ENCODE data around the gene TAS2R1. TPM values are rescaled to one million over a fixed set of nuclear protein-coding genes. Genes with fewer than 3 reads are reported as not detected.

TAS2R1 gene
- total RNA-seq, 4 donors from 2014 or later = 1.3 TPM; not detected in 3

DNA sequence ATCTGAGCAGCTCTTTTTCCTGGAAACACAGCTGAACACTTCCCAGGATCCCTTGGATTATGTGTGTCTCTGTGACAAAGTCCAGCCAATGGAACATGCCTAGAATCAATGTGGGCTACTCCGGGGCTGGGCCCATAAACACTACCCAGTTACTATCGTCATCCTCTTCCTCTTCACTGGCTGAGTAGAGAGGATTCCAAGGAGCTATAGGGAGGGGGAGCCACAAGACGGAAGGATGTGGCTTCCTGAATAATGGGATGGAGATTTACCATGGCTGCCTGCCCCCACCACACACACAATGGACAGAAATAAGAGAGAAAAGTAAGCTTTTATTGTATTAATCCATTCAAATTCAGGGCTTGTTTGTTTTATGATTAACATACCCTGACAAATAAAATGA, 22.1 kb upstream of the TAS2R1 start:
- 87 to 88% methylated on average over 3 of the region's 3 CpGs for WGBS, 2 donors
- intact Hi-C loops (cut with DNase I) = no loop called here
- no peak overlapping the region for H3K27ac ChIP-seq
- no peaks in the 10 kb centered on the region for H3K36me3 ChIP-seq
- no peak for DNase-seq
- H3K4me1 ChIP-seq = no peaks in the 10 kb centered on the region
- no peak overlapping the region for H3K4me3 ChIP-seq (replicated peaks in 1 of 3)
- TF ChIP-seq, protein P1, sequence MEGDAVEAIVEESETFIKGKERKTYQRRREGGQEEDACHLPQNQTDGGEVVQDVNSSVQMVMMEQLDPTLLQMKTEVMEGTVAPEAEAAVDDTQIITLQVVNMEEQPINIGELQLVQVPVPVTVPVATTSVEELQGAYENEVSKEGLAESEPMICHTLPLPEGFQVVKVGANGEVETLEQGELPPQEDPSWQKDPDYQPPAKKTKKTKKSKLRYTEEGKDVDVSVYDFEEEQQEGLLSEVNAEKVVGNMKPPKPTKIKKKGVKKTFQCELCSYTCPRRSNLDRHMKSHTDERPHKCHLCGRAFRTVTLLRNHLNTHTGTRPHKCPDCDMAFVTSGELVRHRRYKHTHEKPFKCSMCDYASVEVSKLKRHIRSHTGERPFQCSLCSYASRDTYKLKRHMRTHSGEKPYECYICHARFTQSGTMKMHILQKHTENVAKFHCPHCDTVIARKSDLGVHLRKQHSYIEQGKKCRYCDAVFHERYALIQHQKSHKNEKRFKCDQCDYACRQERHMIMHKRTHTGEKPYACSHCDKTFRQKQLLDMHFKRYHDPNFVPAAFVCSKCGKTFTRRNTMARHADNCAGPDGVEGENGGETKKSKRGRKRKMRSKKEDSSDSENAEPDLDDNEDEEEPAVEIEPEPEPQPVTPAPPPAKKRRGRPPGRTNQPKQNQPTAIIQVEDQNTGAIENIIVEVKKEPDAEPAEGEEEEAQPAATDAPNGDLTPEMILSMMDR (IDR thresholded peaks at IDR 0.05) = no peak
- TF ChIP-seq POLR2A (IDR thresholded peaks at IDR 0.05) = no peak
- no peaks in the 10 kb centered on the region for H3K27me3 ChIP-seq
- no peaks in the 10 kb centered on the region for H3K9me3 ChIP-seq

DNA sequence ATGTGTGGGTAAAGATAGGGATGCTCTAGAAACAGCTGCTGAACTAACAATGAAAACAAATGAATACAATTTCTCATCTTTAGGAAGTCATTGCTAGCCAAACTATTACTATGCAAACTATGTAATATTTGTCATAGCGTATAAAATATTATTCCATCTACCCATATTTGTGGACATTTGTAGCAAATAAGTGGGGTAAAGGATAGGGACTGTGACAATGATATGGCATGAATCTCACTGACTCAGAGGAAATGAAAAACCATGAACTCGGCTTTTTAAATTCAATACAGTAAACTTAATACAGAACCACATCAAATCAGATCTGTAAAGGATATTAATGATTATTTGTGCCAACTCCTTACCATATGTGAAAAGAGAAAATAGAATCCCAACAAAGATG, 16.7 kb upstream of the TAS2R1 start:
- Histone ChIP-seq H3K4me3 (replicated peaks in 1 of 3) (no peak overlapping the region), H3K9me3 (no peaks in the 10 kb centered on the region), H3K27ac (no peak overlapping the region), H3K27me3 (no peaks in the 10 kb centered on the region), H3K36me3 (no peaks in the 10 kb centered on the region), H3K4me1 (no peaks in the 10 kb centered on the region)
- intact Hi-C loops (cut with DNase I) = no loop called here
- 89 to 92% methylated on average over 2 of the region's 2 CpGs for WGBS, 2 donors
- no peak for TF ChIP-seq POLR2A (IDR thresholded peaks at IDR 0.05)
- TF ChIP-seq, protein P1 (IDR thresholded peaks at IDR 0.05) = no peak
- no peak for DNase-seq

DNA sequence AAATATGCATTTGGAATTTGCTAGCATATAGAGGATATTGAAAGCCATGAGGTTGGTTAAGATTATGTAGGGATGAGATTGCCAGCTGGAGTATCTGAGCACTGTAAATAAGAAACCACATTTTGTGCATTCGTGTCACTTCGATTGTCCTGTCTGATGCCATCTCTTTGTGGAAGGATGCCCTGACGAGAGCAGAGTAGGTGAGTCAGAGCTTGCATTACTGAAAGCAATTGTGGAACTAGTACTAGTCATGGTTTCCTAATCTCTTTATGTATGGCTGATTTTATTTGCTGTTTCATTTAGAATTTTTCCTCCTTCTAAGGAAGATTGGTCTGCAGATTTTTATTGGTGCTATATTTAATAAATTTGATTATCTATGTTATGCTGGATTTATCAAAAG, 14.5 kb upstream of the TAS2R1 start:
- no peak for TF ChIP-seq POLR2A (IDR thresholded peaks at IDR 0.05)
- TF ChIP-seq, protein P1 (IDR thresholded peaks at IDR 0.05) = no peak
- Histone ChIP-seq H3K27me3 (no peaks in the 10 kb centered on the region), H3K4me3 (replicated peaks in 1 of 3) (no peak overlapping the region), H3K9me3 (no peaks in the 10 kb centered on the region), H3K36me3 (no peaks in the 10 kb centered on the region), H3K4me1 (no peaks in the 10 kb centered on the region), H3K27ac (no peak overlapping the region)
- 89% methylated on average over 3 of the region's 3 CpGs for WGBS, 2 donors
- no peak for DNase-seq
- intact Hi-C loops (cut with DNase I) = no loop called here

DNA sequence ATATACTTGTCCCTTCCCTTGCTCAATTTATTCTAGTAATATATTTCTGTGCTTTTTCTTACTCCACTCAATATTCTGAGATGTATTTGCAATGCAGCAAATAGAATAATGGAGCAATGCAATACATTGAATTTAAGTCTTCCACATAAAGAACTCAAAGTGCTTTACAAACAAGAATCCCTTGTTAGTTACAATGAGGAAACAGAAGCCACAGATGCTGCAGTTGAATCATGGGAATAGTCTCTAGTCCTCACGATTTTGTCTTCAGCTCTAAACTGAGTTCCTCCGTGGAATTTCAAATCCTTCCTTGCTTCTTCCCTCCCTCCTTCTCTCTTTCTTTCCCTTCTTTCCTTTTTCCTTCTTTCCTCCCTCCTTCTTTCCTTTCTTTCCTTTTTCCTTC, 12.5 kb upstream of the TAS2R1 start:
- WGBS, 2 donors = 58 to 78% methylated on average over 2 of the region's 2 CpGs

DNA sequence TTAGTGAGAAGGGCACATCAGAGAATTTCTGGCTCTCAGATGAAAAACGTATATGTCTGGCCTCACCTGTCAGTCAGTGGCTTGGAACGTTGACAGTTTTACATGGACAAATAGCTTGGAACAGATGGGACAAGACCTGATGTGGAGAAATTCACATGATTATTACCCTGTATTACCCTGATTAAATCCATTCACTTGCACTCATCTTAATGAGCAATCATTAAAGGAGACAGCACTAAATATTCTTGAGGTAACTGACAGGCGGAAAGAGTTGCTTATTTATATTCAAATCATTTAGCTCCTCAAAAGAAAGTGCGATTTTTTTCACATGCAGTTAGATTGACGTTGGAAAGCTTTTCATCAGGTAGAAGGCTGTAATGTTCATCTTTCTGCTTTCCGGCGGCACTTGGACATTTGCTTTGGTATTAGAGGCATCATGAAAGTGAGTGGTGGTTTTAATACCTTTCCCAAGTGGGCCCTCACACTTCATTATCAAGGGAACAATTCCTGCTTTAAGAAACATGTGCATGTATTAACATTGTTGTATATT, 11.7 kb upstream of the TAS2R1 start:
- H3K27ac ChIP-seq = no peak overlapping the region
- WGBS, 2 donors = 80 to 83% methylated on average over 7 of the region's 7 CpGs
- no peak for DNase-seq
- H3K4me3 ChIP-seq (replicated peaks in 1 of 3) = no peak overlapping the region
- H3K4me1 ChIP-seq = no peaks in the 10 kb centered on the region
- no peaks in the 10 kb centered on the region for H3K36me3 ChIP-seq
- no peaks in the 10 kb centered on the region for H3K9me3 ChIP-seq
- no peak for TF ChIP-seq POLR2A (IDR thresholded peaks at IDR 0.05)
- TF ChIP-seq, protein P1 (IDR thresholded peaks at IDR 0.05) = no peak
- intact Hi-C loops (cut with DNase I) = no loop called here
- H3K27me3 ChIP-seq = no peaks in the 10 kb centered on the region

More for the DNA sequence above, 12.5 kb upstream of the TAS2R1 start:
- Histone ChIP-seq H3K9me3 (no peaks in the 10 kb centered on the region), H3K4me1 (no peaks in the 10 kb centered on the region), H3K27me3 (no peaks in the 10 kb centered on the region), H3K36me3 (no peaks in the 10 kb centered on the region), H3K27ac (no peak overlapping the region), H3K4me3 (replicated peaks in 1 of 3) (no peak overlapping the region)
- no peak for TF ChIP-seq POLR2A (IDR thresholded peaks at IDR 0.05)
- TF ChIP-seq, protein P1 (IDR thresholded peaks at IDR 0.05) = no peak
- no peak for DNase-seq
- intact Hi-C loops (cut with DNase I) = no loop called here
